K562 (cell line): ENCODE measurements around the gene PRKAR2B. TPM values are rescaled to one million over a fixed set of nuclear protein-coding genes. Genes with fewer than 3 reads are reported as not detected.

Experiments
- ATAC-seq: fragments of 200-7000 bp; cut with Tn5 transposase; 3 replicates; pipeline ENCODE4 v1.9.1; 2020; ENCODE audit warnings: moderate library complexity
- BruUV-seq: library from RNA; stranded (reverse); fragments of 400-500 nt; replicated peaks from 2 replicates; lab custom pipeline; 2021; lab: Mats Ljungman, UMichigan
- CTCF ChIA-PET: fragments of 300-600 bp; formaldehyde crosslinking; extraction: SDS; loops from one replicate; lab custom pipeline; 2021; ENCODE audit warnings: low intra/inter-chr PET ratio; lab: Yijun Ruan, JAX
- POLR2A ChIA-PET: fragments of 300-600, 350-650 bp; sonication (Branson Sonifier 250); formaldehyde crosslinking; extraction: SDS; loops from one replicate; lab custom pipeline; 2021; ENCODE audit warnings: antibody characterized with exemption, inconsistent platforms; lab: Yijun Ruan, JAX
- DNase-seq, 4 experiments: peaks; one replicate each; pipeline versions ENCODE4 v3.0.0 to v3.0.0-alpha.2; 2011 to 2018; ENCODE audit warnings: low spot score in 3 of 4, mixed read lengths in 3 of 4; ENCODE audit errors: extremely low read depth in 1 of 4
- FAIRE-seq: peaks from 2 replicates; lab custom pipeline; 2011; peaks lifted over from hg19 to GRCh38; lab: Jason Lieb, UNC
- H2AFZ ChIP-seq: 2 replicates; pipeline ENCODE4 v1.6.0; 2011; ENCODE audit warnings: low read depth, low read length, control low read depth, inconsistent platforms
- H3K27ac ChIP-seq: fragments of 200-600 bp; 3 replicates; pipeline ENCODE4 v1.8.0; 2011; ENCODE audit warnings: low read depth, mild to moderate bottlenecking, control low read depth, inconsistent platforms, low read length, moderate library complexity, mixed read lengths; ENCODE audit errors: extremely low read depth
- H3K27me3 ChIP-seq, 2 experiments: fragments of 300-600 bp in 1 of 2; 2 replicates in 1 of 2; 3 replicates in 1 of 2; pipeline versions ENCODE4 v1.6.0 to v1.8.0; 2011; ENCODE audit warnings: inconsistent platforms in 2 of 2, low read length in 2 of 2, mild to moderate bottlenecking in 1 of 2, mixed read lengths in 1 of 2, moderate library complexity in 1 of 2; ENCODE audit not compliant: control insufficient read depth in 2 of 2, insufficient read depth in 2 of 2
- H3K36me3 ChIP-seq: fragments of 300-600 bp; 3 replicates; pipeline ENCODE4 v1.8.0; 2011; ENCODE audit warnings: mild to moderate bottlenecking, low read length, inconsistent platforms; ENCODE audit not compliant: control insufficient read depth, insufficient read depth
- H3K4me1 ChIP-seq, 2 experiments: fragments of 200-600 bp in 1 of 2; replicated peaks in 1 of 2; 2 replicates in 1 of 2; 3 replicates in 1 of 2; pipeline versions ENCODE4 v1.5.1 to v1.8.0; 2011; ENCODE audit warnings: inconsistent platforms in 2 of 2, low read length in 2 of 2, mild to moderate bottlenecking in 1 of 2, mixed read lengths in 1 of 2, moderate library complexity in 1 of 2; ENCODE audit not compliant: control insufficient read depth in 2 of 2, insufficient read depth in 2 of 2
- H3K4me2 ChIP-seq: 2 replicates; pipeline ENCODE4 v1.6.1; 2011; ENCODE audit warnings: low read length, control low read depth, inconsistent platforms, mixed read lengths; ENCODE audit not compliant: insufficient read depth
- H3K4me3 ChIP-seq: fragments of 200-600 bp; sonication (generic), shearing (Covaris generic); 2 replicates; pipeline ENCODE4 v1.5.1; 2016; ENCODE audit warnings: control low read depth, inconsistent platforms
- H3K79me2 ChIP-seq: fragments of 200-600 bp; 3 replicates; pipeline ENCODE4 v1.8.0; 2011; ENCODE audit warnings: low read length, inconsistent platforms; ENCODE audit not compliant: control insufficient read depth, insufficient read depth
- H3K9ac ChIP-seq, 2 experiments: 2 replicates each; pipeline versions ENCODE4 v1.6.0 to v1.6.1; 2011; ENCODE audit warnings: low read depth in 2 of 2, low read length in 2 of 2, control low read depth in 1 of 2, inconsistent platforms in 1 of 2, mild to moderate bottlenecking in 1 of 2, mixed read lengths in 1 of 2; ENCODE audit not compliant: insufficient read depth in 1 of 2
- H3K9me1 ChIP-seq: one replicate; pipeline ENCODE4 v1.6.0; 2011; ENCODE audit warnings: inconsistent platforms, mild to moderate bottlenecking, low read length, moderate library complexity; ENCODE audit not compliant: control insufficient read depth, insufficient read depth
- H3K9me3 ChIP-seq: replicated peaks from 2 replicates; pipeline ENCODE4 v1.5.1; 2011; ENCODE audit warnings: low read depth, low read length, inconsistent platforms; ENCODE audit not compliant: control insufficient read depth, insufficient read depth
- H4K20me1 ChIP-seq: replicated peaks from 2 replicates; pipeline ENCODE4 v1.6.1; 2011; ENCODE audit warnings: low read length, inconsistent platforms, mixed read lengths; ENCODE audit not compliant: control insufficient read depth, insufficient read depth
- C11orf30 ChIP-seq: fragments of 450-650 bp; IDR thresholded peaks from 2 replicates; pipeline ENCODE4 v1.6.1; 2016; ENCODE audit warnings: low read depth, mild to moderate bottlenecking
- CBFA2T3 ChIP-seq: fragments of 450-650 bp; IDR thresholded peaks from 2 replicates; pipeline ENCODE4 v1.6.1; 2017
- PRDM10 ChIP-seq: fragments of 450-650 bp; IDR thresholded peaks from 2 replicates; pipeline ENCODE4 v1.6.1; 2018; ENCODE audit not compliant: partially characterized antibody
- RCOR1 ChIP-seq, 2 experiments: IDR thresholded peaks; 2 replicates each; pipeline ENCODE4 v1.6.1; 2012; ENCODE audit warnings: low read depth in 2 of 2, low read length in 2 of 2, borderline replicate concordance in 1 of 2, improper control_type of control experiment in 1 of 2
- TAL1 ChIP-seq: fragments of 450-650 bp; IDR thresholded peaks from 2 replicates; pipeline ENCODE4 v1.6.1; 2016; ENCODE audit warnings: mild to moderate bottlenecking
- TCF15 ChIP-seq: fragments of 250-450 bp; sonication (Bioruptor Pico); IDR thresholded peaks from 2 replicates; pipeline ENCODE4 v1.8.0; 2022; ENCODE audit warnings: moderate library complexity, mild to moderate bottlenecking, inconsistent platforms
- ZC3H11A ChIP-seq: IDR thresholded peaks from 2 replicates; pipeline ENCODE4 v1.6.1; 2012; ENCODE audit warnings: low read depth, low read length, improper control_type of control experiment
- ZNF316 ChIP-seq: fragments of 450-650 bp; IDR thresholded peaks from 2 replicates; pipeline ENCODE4 v1.6.1; 2016
- ZNF76 ChIP-seq: fragments of 250-450 bp; sonication (Bioruptor Pico); IDR thresholded peaks from 2 replicates; pipeline ENCODE4 v1.4.0; 2020; ENCODE audit warnings: mild to moderate bottlenecking, moderate library complexity, borderline replicate concordance
- WGBS: fragments of 100-300 bp; shearing (Covaris generic); methylation state at CpG from one replicate; pipeline ENCODE4 v1.1.6; 2016; ENCODE audit warnings: low coverage, mixed read lengths; ENCODE audit not compliant: insufficient coverage; ENCODE audit errors: missing lambda C conversion rate; 5-methylcytosine and 5-hydroxymethylcytosine counted together
- in situ Hi-C: fragments of 300-500 bp; cut with MboI; formaldehyde crosslinking; loops from 4 replicates; pipeline ENCODE4 v1.15.0; 2018; ENCODE audit warnings: inconsistent platforms, mixed read lengths
- intact Hi-C: fragments of 100-400 bp; cut with micrococcal nuclease; formaldehyde crosslinking; loops from 2 replicates; pipeline ENCODE4 v1.14.2; 2022
- polyA plus RNA-seq, 8 experiments: library from polyadenylated mRNA; depleted of rRNA in 4 of 8; stranded (reverse) in 5 of 8; unstranded in 3 of 8; fragments of >200 nt; fragmentation: Nextera tagmentation in 2 of 8; fragmentation: Illumina TruSeq in 1 of 8; extraction: Ambion mirVana in 2 of 8; extraction: Trizol in 1 of 8; gene quantifications; 2 replicates each; pipeline versions ENCODE4 v1.2.1 to v1.2.3, GENCODE V29; 2011 to 2014; ENCODE audit warnings: inconsistent platforms in 1 of 8, missing spikeins in 1 of 8
- total RNA-seq, 7 experiments: library from RNA; depleted of rRNA in 6 of 7; stranded (reverse); fragments of >200 nt in 6 of 7; fragmentation: Illumina TruSeq in 2 of 7; extraction: Trizol in 2 of 7; gene quantifications; 2 replicates each; pipeline versions ENCODE4 v1.2.1 to v1.2.3, GENCODE V29; 2011 to 2021; ENCODE audit warnings: low replicate concordance in 1 of 7

PRKAR2B gene
- total and polyA plus RNA-seq, 9 of the 15 experiments (the other 6 are each of a cell fraction or from before 2014, with no cell fraction given), result 59.0 to 173 (median 129) TPM

GRCh38 chr7:107021600-107021999 is 22.9 kb upstream of the PRKAR2B start:
- Histone ChIP-seq H2AFZ (no peak overlapping the region), H3K4me2 (no peak overlapping the region), H4K20me1 (no peaks in the 10 kb centered on the region), H3K9me3 (peaks cover 5% of the 10 kb centered on the region), H3K4me3 (no peak overlapping the region), H3K9me1 (no peaks in the 10 kb centered on the region), H3K36me3 (no peaks in the 10 kb centered on the region), H3K27ac (no peak overlapping the region), H3K79me2 (no peaks in the 10 kb centered on the region), H3K4me1 (peaks cover 24 to 48% of the 10 kb centered on the region in 2 experiments), H3K27me3 (no peaks in the 10 kb centered on the region), H3K9ac (no peak overlapping the region)
- TF ChIP-seq C11orf30 (0 out of 2 replicates have a peak, but pooled peaks have one; percentile 10), PRDM10 (peak; percentile 71), TCF15 (no peak), ZNF76 (CRISPR knock-in tag) (no peak), ZNF316 (peak; percentile 31; the same call in 1 of the 2 replicates), ZC3H11A (0 out of 2 replicates have a peak, but pooled peaks have one; percentile 30), CBFA2T3 (peak; percentile 50), RCOR1 (IDR thresholded peaks at IDR 0.05; ENCODE audit: borderline replicate concordance in 1 of 2, low read depth in 2 of 2, low read length in 2 of 2) (peak in 1 of 2 experiments; percentile 49; a peak in 1 of 4 replicates), TAL1 (0 out of 2 replicates have a peak, but pooled peaks have one; percentile 19)
- ChIA-PET CTCF (interaction anchor here (0.5 kb wide), 1 partner anchor 62 kb away, joined by 3 read pairs; no protein-coding TSS in a partner anchor), POLR2A (interaction anchor here (3.6 kb wide), 1 partner anchor 13 kb away, joined by 30 read pairs; no protein-coding TSS in a partner anchor)
- ATAC-seq (no peak), FAIRE-seq (no peak), DNase-seq (no peak)
- intact Hi-C loops, result no loop called here
- in situ Hi-C loops, result no loop called here
- whole genome bisulfite sequencing, result 36% methylated on average over 3 of the region's 3 CpGs
- BruUV-seq, result no TSS peak
